Measurements from ENCODE around the gene MT1A.

GRCh38 chr16:56626685-56627084 is 11.8 kb upstream of the MT1A start:
- TF ChIP-seq CTCF (IDR thresholded peaks at IDR 0.05; ENCODE audit: low read length) (no peak), EZH2phosphoT487 (IDR thresholded peaks at IDR 0.05; ENCODE audit: low read length) (no peak)

Measured in MM.1S (cell line).